SJCRH30 (cell line): Measurements from ENCODE around the gene PRRX2. TPM values are rescaled to one million over a fixed set of nuclear protein-coding genes. Genes with fewer than 3 reads are reported as not detected.

Source experiments
- DNase-seq, 2 experiments: peaks; one replicate each; pipeline ENCODE4 v3.0.0-alpha.2; 2015 to 2020
- H3K27ac ChIP-seq: fragments of 250-450 bp; sonication (Bioruptor Pico); 2 replicates; pipeline ENCODE4 v1.5.1; 2020; ENCODE audit warnings: mild to moderate bottlenecking, moderate library complexity
- H3K27me3 ChIP-seq: fragments of 250-450 bp; sonication (Bioruptor Pico); 2 replicates; pipeline ENCODE4 v1.5.1; 2020; ENCODE audit warnings: mild to moderate bottlenecking, moderate library complexity
- H3K36me3 ChIP-seq: fragments of 250-450 bp; sonication (Bioruptor Pico); 2 replicates; pipeline ENCODE4 v1.5.1; 2020; ENCODE audit warnings: mild to moderate bottlenecking, moderate library complexity
- H3K4me1 ChIP-seq: fragments of 250-450 bp; sonication (Bioruptor Pico); 2 replicates; pipeline ENCODE4 v1.5.1; 2020; ENCODE audit warnings: mild to moderate bottlenecking, moderate library complexity
- H3K4me3 ChIP-seq: fragments of 250-450 bp; sonication (Bioruptor Pico); 2 replicates; pipeline ENCODE4 v1.5.1; 2020; ENCODE audit warnings: mild to moderate bottlenecking, moderate library complexity
- H3K9me3 ChIP-seq: fragments of 250-450 bp; sonication (Bioruptor Pico); replicated peaks from 2 replicates; pipeline ENCODE4 v1.5.1; 2020; ENCODE audit warnings: mild to moderate bottlenecking, moderate library complexity
- total RNA-seq: library from RNA; depleted of rRNA; stranded (reverse); fragments of >200 nt; shearing (Covaris generic); gene quantifications from 2 replicates; pipeline ENCODE4 v1.2.3, GENCODE V29; 2014

Gene PRRX2
- total RNA-seq, 1 experiment from 2014 or later = 0.18 TPM

GRCh38 chr9:129673602-129674001, 8.2 kb downstream of the PRRX2 start:
- no peaks in the 10 kb centered on the region for H3K36me3 ChIP-seq
- peak; percentile 66 for DNase-seq
- H3K4me1 ChIP-seq = peaks cover 26% of the 10 kb centered on the region
- H3K9me3 ChIP-seq = no peaks in the 10 kb centered on the region
- no peak overlapping the region for H3K4me3 ChIP-seq
- H3K27me3 ChIP-seq = peaks cover 59% of the 10 kb centered on the region
- no peak overlapping the region for H3K27ac ChIP-seq

DNA sequence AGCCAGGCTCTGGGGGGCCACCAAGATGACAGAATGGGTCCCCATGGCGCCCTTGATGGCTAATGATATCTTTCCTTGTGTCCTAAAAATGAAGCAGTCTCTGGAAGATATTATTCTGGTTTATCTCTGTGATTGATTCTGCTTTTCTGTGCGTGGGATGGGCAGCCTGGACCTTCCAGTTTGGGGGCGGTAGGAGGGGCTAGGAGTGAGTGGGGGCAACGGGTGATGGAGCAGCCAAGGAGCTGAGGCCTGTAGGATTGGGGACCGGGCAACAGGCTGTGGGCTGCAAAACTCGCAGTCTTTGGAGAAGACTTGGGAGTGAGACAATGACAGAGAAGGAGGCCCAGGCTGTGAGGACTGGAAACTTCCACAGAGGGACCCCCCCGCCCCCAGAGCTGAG, 8.8 kb downstream of the PRRX2 start:
- H3K4me3 ChIP-seq = no peak overlapping the region
- DNase-seq = no peak
- H3K4me1 ChIP-seq = peaks cover 26% of the 10 kb centered on the region
- no peaks in the 10 kb centered on the region for H3K36me3 ChIP-seq
- no peaks in the 10 kb centered on the region for H3K9me3 ChIP-seq
- H3K27me3 ChIP-seq = peaks cover 65% of the 10 kb centered on the region
- H3K27ac ChIP-seq = no peak overlapping the region

DNA sequence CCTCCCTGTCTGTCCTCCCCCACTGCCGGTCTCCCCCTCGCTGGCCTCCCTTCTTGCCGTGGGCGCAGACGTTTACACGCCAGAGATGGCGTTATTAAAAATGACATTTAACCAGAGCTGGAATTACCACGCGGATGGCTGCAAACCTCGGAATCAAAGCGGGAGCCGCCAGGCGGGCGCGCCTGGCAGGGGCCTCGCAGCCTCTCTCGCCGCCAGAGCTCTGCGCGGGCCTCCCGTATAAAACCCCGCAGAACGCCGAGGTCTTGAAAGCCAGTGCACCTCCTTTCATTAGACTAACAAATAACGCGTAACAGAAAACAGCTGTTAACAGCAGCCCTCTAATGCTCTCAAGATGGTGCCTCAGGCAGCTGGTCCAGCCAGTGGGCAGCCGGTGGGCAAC, 10.2 kb downstream of the PRRX2 start:
- H3K27me3 ChIP-seq = peaks cover 65% of the 10 kb centered on the region
- no peaks in the 10 kb centered on the region for H3K9me3 ChIP-seq
- H3K27ac ChIP-seq = no peak overlapping the region
- H3K4me3 ChIP-seq = no peak overlapping the region
- DNase-seq = peak in 1 of 2 experiments; percentile 48
- H3K4me1 ChIP-seq = peaks cover 26% of the 10 kb centered on the region
- no peaks in the 10 kb centered on the region for H3K36me3 ChIP-seq

DNA sequence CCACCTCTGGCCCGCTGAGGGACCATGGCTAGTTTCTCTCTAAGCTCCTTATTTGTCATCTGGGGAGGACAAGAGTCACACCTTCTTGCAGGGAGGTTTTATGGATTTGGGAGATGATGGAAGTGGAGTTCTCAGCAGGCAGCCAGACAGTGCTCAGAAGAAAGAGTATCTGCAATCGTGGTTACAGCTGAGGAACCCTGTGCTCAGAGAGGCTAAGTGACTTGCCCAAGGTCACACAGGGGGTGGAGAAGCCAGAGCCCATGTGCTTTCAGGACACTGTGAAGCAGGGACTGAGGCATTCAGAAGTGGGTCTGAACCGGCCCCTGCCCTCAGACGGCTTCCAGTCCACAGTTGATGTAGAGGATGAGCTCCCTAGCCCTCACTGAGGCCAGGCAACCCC, 10.8 kb downstream of the PRRX2 start:
- no peaks in the 10 kb centered on the region for H3K36me3 ChIP-seq
- no peak for DNase-seq
- no peak overlapping the region for H3K4me3 ChIP-seq
- H3K27ac ChIP-seq = no peak overlapping the region
- H3K9me3 ChIP-seq = no peaks in the 10 kb centered on the region
- peaks cover 61% of the 10 kb centered on the region for H3K27me3 ChIP-seq
- peaks cover 26% of the 10 kb centered on the region for H3K4me1 ChIP-seq

GRCh38 chr9:129676975-129677374, 11.5 kb downstream of the PRRX2 start:
- H3K4me3 ChIP-seq = peak overlapping the region; percentile 8; the same call in 1 of the 2 replicates
- peak; percentile 71 to 81 for DNase-seq
- H3K4me1 ChIP-seq = peaks cover 26% of the 10 kb centered on the region
- no peaks in the 10 kb centered on the region for H3K36me3 ChIP-seq
- H3K27ac ChIP-seq = no peak overlapping the region
- H3K9me3 ChIP-seq = no peaks in the 10 kb centered on the region
- peaks cover 63% of the 10 kb centered on the region for H3K27me3 ChIP-seq

- H3K4me1 ChIP-seq = peaks cover 26% of the 10 kb centered on the region
- H3K27ac ChIP-seq = no peak overlapping the region
- H3K36me3 ChIP-seq = no peaks in the 10 kb centered on the region
- peak overlapping the region; percentile 8; the same call in 1 of the 2 replicates for H3K4me3 ChIP-seq
- H3K9me3 ChIP-seq = no peaks in the 10 kb centered on the region
- peaks cover 67% of the 10 kb centered on the region for H3K27me3 ChIP-seq
- DNase-seq = peak; percentile 59 to 67
Measured at GRCh38 chr9:129677456-129677855, 12.0 kb downstream of the PRRX2 start.

GRCh38 chr9:129678844-129679243, 13.4 kb downstream of the PRRX2 start:
- DNase-seq = no peak
- Histone ChIP-seq H3K36me3 (no peaks in the 10 kb centered on the region), H3K4me1 (peaks cover 19% of the 10 kb centered on the region), H3K27ac (no peak overlapping the region), H3K4me3 (no peak overlapping the region), H3K9me3 (no peaks in the 10 kb centered on the region), H3K27me3 (peaks cover 61% of the 10 kb centered on the region)

DNA sequence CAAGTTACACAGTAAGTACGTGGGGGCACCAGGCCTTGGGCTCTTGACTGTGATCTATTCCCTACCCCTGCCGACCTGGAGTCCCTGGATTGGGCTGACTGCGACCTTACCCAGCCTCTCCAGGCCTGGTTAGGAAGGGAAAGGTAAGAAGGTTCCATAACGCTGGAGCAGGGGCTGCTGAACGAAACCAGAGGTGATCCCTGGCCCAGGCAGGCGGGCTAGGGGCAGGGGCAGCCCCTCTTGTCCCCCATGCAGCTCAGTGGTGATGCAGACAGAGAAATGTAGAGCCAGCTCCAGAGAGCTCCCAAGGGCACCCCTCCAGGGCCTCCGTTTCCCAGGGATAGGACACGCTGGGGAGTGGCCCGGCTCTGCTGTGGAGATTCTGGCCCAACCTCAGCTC, 14.1 kb downstream of the PRRX2 start:
- DNase-seq = no peak
- peaks cover 55% of the 10 kb centered on the region for H3K27me3 ChIP-seq
- H3K27ac ChIP-seq = no peak overlapping the region
- no peaks in the 10 kb centered on the region for H3K9me3 ChIP-seq
- H3K4me3 ChIP-seq = no peak overlapping the region
- no peaks in the 10 kb centered on the region for H3K36me3 ChIP-seq
- H3K4me1 ChIP-seq = peaks cover 15% of the 10 kb centered on the region

- H3K27ac ChIP-seq = no peak overlapping the region
- H3K4me3 ChIP-seq = no peak overlapping the region
- H3K4me1 ChIP-seq = peaks cover 10% of the 10 kb centered on the region
- DNase-seq = no peak
- no peaks in the 10 kb centered on the region for H3K36me3 ChIP-seq
- H3K27me3 ChIP-seq = peaks cover 40% of the 10 kb centered on the region
- no peaks in the 10 kb centered on the region for H3K9me3 ChIP-seq
Measured at GRCh38 chr9:129681924-129682323, 16.5 kb downstream of the PRRX2 start.

DNA sequence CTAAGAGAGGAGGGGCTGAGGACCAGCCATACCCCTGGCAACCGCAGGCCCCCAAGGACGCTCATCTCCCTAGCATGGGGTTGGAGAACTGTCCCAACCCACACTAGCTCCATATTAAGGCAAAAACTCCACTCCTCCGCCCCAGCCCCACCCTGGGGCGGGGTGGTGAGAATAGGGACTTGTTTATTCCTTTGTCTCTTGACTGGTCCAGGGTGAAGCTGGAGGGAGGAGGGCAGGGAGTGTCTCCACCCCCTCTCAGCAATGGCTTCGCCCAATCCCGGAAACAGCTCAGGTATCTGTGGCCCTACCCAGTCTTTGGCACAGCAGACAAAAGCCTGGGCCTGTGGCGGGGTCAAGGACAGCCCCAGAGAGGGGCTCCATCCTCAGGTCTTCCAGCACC, 16.9 kb downstream of the PRRX2 start:
- no peak for DNase-seq
- Histone ChIP-seq H3K36me3 (no peaks in the 10 kb centered on the region), H3K4me1 (peaks cover 6% of the 10 kb centered on the region; the same call in 1 of the 2 replicates), H3K4me3 (no peak overlapping the region), H3K27me3 (peaks cover 41% of the 10 kb centered on the region), H3K27ac (no peak overlapping the region), H3K9me3 (no peaks in the 10 kb centered on the region)

- Histone ChIP-seq H3K9me3 (no peaks in the 10 kb centered on the region), H3K27me3 (peaks cover 19% of the 10 kb centered on the region), H3K27ac (no peak overlapping the region), H3K36me3 (no peaks in the 10 kb centered on the region), H3K4me3 (no peak overlapping the region), H3K4me1 (no peaks in the 10 kb centered on the region)
- no peak for DNase-seq
Measured at GRCh38 chr9:129685220-129685932, 19.9 kb downstream of the PRRX2 start.

DNA sequence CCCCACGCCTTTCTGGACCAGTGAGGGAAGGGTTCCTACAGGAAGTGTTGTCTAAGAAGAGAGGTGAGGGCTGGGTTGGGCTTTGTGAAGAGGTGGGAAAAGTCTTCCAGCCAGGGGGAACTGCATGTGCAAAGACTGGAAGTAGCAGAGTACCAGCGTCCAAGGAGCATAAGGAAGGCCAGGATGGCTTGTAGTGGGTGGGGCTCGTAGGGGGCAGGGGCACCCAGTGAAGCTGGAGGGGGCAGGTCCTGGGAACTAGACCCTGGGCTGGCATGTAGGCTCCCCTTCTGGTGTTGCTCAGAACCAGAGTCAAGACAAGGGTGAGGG, 20.4 kb downstream of the PRRX2 start:
- no peak overlapping the region for H3K27ac ChIP-seq
- no peaks in the 10 kb centered on the region for H3K4me1 ChIP-seq
- H3K9me3 ChIP-seq = no peaks in the 10 kb centered on the region
- DNase-seq = no peak
- peaks cover 17% of the 10 kb centered on the region for H3K27me3 ChIP-seq
- H3K4me3 ChIP-seq = no peak overlapping the region
- H3K36me3 ChIP-seq = no peaks in the 10 kb centered on the region

DNA sequence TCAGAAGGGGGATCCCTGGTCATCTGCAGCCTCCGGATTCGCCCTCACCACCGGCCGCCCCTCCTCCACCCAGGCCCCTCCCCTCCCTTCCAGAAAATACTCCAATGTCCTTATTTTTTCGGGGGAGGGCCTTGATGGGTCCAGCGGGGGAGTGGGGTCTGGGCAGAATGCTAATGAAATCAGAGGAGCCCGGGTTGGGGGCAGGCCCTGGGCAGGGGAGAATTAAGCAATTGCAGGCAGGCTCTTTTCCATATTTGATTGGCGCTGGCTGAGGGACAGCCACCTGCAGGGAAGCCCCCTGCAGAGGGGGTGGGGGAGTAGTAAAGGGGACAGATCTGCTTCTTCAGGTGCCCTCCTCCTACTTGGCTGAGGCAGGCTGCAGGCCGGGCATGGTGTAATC, 21.3 kb downstream of the PRRX2 start:
- H3K4me1 ChIP-seq = no peaks in the 10 kb centered on the region
- H3K36me3 ChIP-seq = no peaks in the 10 kb centered on the region
- peaks cover 14% of the 10 kb centered on the region; the same call in 1 of the 2 replicates for H3K27me3 ChIP-seq
- no peak overlapping the region for H3K27ac ChIP-seq
- no peak overlapping the region for H3K4me3 ChIP-seq
- no peak for DNase-seq
- no peaks in the 10 kb centered on the region for H3K9me3 ChIP-seq

- Histone ChIP-seq H3K36me3 (no peaks in the 10 kb centered on the region), H3K4me1 (no peaks in the 10 kb centered on the region), H3K27me3 (peaks cover 8% of the 10 kb centered on the region; the same call in 1 of the 2 replicates), H3K9me3 (no peaks in the 10 kb centered on the region), H3K4me3 (no peak overlapping the region), H3K27ac (no peak overlapping the region)
- DNase-seq = no peak
Measured at GRCh38 chr9:129687391-129687790, 21.9 kb downstream of the PRRX2 start.

GRCh38 chr9:129688285-129689043, 23.0 kb downstream of the PRRX2 start:
- H3K27me3 ChIP-seq = peaks cover 8% of the 10 kb centered on the region; the same call in 1 of the 2 replicates
- peaks cover under 1% of the 10 kb centered on the region; the same call in 1 of the 2 replicates for H3K4me1 ChIP-seq
- H3K9me3 ChIP-seq = no peaks in the 10 kb centered on the region
- no peak overlapping the region for H3K4me3 ChIP-seq
- H3K36me3 ChIP-seq = no peaks in the 10 kb centered on the region
- H3K27ac ChIP-seq = no peak overlapping the region
- no peak for DNase-seq
